KBM-7 (cell line): ENCODE measurements around the gene RGS19.

ENCODE experiments used
- DNase-seq: peaks from one replicate; pipeline ENCODE4 v3.0.0-alpha.2; 2015
- in situ Hi-C: fragments of 300-500 bp; cut with MboI; formaldehyde crosslinking; loops from 2 replicates; pipeline ENCODE4 v1.14.3; 2020; ENCODE audit warnings: low sequenced_read_pairs, low pct_unique_long_range_greater_than_20kb, mixed read lengths

Gene RGS19

GRCh38 chr20:64029293-64030117 lies 49.8 kb downstream of the RGS19 start:
- no peak for DNase-seq
- in situ Hi-C loops, result no loop called here

DNA sequence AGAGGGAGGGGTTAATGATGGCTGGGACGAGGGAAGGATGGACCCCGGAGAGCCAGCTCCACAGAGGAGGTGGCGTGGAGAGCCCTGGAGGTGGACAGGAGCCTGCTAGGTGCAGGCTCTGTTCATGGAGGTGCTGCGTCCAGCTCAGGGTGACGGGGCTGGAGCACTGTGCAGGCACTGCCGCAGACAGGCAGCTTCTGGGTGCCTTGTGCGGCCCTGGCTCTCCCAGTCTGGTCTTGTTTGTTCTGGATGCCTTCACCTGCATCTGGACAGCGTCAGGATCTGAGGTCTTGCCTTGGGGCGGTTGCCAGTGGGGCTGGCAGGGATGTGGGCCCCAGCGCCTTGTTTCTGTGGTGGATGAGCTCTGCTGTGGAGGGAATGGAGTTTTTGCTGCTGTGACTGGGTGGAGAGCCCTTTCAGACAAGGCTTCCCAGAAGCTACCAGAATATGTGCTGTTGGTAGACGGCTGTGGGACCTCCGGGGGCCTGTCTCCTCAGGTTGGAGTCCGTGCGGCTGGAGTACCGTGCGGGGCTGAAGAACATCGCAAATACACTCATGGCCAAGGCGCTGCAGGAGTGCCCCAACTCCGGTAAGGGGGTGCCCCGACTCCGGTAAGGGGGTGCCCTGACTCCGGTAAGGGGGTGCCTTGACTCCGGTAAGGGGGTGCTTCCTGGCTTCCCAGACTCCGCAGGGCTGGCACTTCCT lies 51.2 kb downstream of the RGS19 start:
- in situ Hi-C loops, result no loop called here
- no peak for DNase-seq

GRCh38 chr20:64025826-64026412 lies 53.4 kb downstream of the RGS19 start:
- no peak for DNase-seq
- in situ Hi-C loops, result no loop called here

- DNase-seq, result no peak
- in situ Hi-C loops, result no loop called here
These were observed 54.1 kb downstream of the RGS19 start for GRCh38 chr20:64025101-64025825.

DNA sequence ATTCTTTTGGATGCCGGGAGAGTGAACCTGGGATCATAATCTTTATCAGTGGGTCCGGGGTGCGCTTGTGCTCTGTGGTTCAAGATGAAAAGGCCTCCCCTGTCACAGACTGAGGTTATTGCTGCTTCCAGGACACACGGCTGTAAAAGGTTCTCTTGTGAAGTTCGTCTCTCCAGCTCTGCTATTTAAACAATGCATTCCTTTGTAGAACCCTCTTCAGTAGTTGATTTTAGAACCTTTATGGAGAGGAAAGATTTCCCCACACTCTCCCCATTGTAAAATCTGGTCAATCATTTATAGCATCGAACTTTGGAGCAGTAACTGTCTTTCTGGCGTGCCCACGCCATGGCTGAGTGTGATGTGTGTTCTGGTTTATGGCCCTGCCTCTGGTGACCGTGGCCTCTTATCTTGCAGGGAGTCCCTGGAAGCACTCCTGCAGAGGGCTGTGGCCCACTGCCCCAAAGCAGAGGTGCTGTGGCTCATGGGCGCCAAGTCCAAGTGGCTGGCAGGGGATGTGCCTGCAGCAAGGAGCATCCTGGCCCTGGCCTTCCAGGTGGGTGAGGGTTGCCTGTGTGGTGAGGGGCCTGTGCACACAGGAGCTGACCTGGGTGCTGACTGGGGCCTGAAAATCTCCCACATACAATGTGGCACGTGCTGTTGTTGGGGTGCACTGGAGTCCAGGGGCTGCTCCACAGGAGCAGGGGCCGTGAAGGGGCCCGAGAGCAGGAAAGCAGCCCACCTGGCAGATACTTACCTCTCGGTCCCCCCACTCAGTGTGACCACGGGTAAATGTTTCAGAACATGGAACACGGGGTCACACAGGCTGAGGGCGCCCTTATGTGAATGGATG lies 55.0 kb downstream of the RGS19 start:
- DNase-seq, result no peak
- in situ Hi-C loops, result no loop called here

GRCh38 chr20:64023361-64024140 lies 55.8 kb downstream of the RGS19 start:
- no peak for DNase-seq
- in situ Hi-C loops, result no loop called here
